ENCODE measurements around the gene VPS37C.
"Not testable (repeated sequence)": the region's sequence is repeated elsewhere in the genome, so short reads cannot be mapped to it uniquely, and the experiment has no call there.

The VPS37C gene

DNA sequence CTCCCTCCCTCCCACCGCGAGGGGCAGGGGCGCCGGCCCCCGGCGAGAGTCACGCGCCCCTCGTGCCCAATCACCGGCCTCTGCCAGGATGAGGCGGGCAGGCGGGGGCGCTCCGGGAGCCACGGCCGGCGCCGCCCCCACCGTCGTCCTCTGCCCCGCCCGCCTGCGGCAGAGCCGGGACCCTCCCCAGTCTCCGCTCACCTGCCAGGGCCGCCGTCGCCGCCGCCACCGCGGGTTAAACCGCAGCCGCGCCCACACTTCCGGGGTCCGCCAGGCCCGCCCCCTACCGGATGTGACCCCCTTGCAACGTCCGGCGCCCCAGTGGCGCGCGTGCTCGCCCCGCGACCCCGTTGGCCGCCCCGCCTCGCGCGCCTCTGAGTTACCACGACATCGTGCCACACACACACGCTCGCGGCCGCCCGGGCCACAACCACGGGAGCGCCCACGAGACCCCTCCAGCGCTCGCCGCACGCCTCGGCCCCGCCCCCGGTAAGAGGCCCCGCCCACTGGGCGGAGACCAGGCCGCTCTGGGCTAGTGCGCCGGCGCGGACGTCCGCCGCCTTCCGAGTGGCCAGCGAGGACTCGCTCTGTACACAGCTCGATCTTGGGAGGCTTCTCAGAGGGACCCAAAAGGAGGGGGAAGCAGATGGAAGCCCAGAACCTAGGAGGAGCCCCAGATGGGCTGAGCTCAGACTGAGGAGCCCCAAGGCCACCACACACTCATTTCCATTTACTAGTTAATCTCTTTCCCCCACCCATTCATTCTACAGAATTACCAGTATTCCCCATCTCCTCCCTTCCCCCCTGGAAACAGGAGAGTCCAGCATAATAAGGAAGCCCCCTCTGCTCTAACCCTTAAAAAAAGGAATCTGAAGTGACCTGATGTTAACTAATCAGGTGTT lies at the start of gene VPS37C:
TSS of gene VPS37C (minus strand) at position 237 of the 902 bp plus-strand sequence. CDS start 22,597 bp downstream, outside the sequence.
- H3K9me3 ChIP-seq (ENCODE audit: severe bottlenecking), result no peaks in the 10 kb centered on the region
- H3K36me3 ChIP-seq (ENCODE audit: low read depth), result peaks cover 9% of the 10 kb centered on the region; the same call in 1 of the 2 replicates
- TF ChIP-seq, protein P1, sequence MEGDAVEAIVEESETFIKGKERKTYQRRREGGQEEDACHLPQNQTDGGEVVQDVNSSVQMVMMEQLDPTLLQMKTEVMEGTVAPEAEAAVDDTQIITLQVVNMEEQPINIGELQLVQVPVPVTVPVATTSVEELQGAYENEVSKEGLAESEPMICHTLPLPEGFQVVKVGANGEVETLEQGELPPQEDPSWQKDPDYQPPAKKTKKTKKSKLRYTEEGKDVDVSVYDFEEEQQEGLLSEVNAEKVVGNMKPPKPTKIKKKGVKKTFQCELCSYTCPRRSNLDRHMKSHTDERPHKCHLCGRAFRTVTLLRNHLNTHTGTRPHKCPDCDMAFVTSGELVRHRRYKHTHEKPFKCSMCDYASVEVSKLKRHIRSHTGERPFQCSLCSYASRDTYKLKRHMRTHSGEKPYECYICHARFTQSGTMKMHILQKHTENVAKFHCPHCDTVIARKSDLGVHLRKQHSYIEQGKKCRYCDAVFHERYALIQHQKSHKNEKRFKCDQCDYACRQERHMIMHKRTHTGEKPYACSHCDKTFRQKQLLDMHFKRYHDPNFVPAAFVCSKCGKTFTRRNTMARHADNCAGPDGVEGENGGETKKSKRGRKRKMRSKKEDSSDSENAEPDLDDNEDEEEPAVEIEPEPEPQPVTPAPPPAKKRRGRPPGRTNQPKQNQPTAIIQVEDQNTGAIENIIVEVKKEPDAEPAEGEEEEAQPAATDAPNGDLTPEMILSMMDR (IDR thresholded peaks at IDR 0.05; ENCODE audit: poor library complexity, severe bottlenecking), result no peak
- peak within 1 kb of the TSS; percentile 64 for H3K4me3 ChIP-seq (ENCODE audit: severe bottlenecking)
- H3K27me3 ChIP-seq (ENCODE audit: insufficient read depth, poor library complexity, severe bottlenecking), result no peaks in the 10 kb centered on the region
- peak; percentile 82 for ATAC-seq (ENCODE audit: low read depth)
- peak; percentile 87 for DNase-seq (ENCODE audit: low spot score)
- peak within 1 kb of the TSS; percentile 80 for H3K27ac ChIP-seq (ENCODE audit: poor library complexity, severe bottlenecking)
- peaks cover 22% of the 10 kb centered on the region for H3K4me1 ChIP-seq (ENCODE audit: insufficient read depth, poor library complexity, severe bottlenecking)

DNA sequence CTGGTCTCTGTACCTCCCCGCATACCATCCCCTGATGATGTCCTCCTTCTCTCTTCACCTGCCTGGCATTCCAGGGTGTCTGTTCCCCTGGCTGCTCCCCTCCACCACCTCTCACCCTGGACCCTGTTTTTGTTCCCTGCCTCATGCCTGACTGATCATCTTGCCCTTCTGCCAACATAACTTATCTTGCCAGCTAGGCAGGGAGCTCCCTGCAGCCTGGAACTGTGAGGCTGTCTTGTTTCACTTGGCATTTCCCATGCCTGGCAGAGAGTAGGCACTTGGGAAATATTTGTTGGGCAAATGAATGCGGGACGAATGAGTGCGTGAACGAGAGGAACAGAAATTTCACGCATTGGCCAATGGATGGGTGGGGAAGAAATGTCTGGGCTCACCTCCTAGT lies 49.4 kb upstream of the VPS37C start:
- not testable (repeated sequence) for H3K4me1 ChIP-seq (ENCODE audit: insufficient read depth, poor library complexity, severe bottlenecking); DNase-seq (ENCODE audit: low spot score); H3K9me3 ChIP-seq (ENCODE audit: severe bottlenecking); H3K36me3 ChIP-seq (ENCODE audit: low read depth); ATAC-seq (ENCODE audit: low read depth); H3K27me3 ChIP-seq (ENCODE audit: insufficient read depth, poor library complexity, severe bottlenecking); H3K4me3 ChIP-seq (ENCODE audit: severe bottlenecking); H3K27ac ChIP-seq (ENCODE audit: poor library complexity, severe bottlenecking)

DNA sequence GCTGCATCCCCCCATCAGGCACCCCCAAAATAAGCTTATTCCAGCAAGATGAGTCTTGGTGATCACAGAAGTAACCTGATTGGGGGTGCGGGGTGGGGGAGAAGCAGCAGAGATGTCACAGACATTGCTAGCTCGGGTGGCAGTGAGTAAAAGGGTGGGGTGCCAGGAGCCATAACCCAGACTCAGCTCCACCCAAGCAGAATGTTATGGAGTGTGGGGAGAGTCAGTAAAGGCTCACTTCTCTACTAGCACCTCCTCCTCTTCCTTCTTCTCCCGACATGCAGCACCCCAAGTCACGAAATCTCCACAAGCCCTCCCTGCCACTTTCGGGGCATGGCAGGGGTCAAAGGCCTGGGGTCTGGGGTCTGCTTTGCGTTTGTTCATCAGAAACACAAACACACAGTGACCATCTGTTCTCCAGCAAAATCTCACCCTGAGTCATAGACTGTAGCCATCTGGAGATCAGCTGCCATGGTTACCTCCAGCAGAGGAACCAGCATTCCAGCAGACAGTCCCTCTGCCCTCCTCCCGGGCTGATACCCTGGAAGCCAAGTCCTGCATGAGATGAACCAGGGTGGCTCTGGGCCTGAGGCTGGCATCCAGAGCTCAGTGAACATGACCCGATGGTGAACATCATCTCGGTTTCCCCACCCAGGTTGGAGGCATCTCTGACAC lies 46.5 kb upstream of the VPS37C start:
- not testable (repeated sequence) for H3K4me3 ChIP-seq (ENCODE audit: severe bottlenecking); H3K36me3 ChIP-seq (ENCODE audit: low read depth); ATAC-seq (ENCODE audit: low read depth); H3K27me3 ChIP-seq (ENCODE audit: insufficient read depth, poor library complexity, severe bottlenecking); DNase-seq (ENCODE audit: low spot score); H3K9me3 ChIP-seq (ENCODE audit: severe bottlenecking); H3K27ac ChIP-seq (ENCODE audit: poor library complexity, severe bottlenecking); H3K4me1 ChIP-seq (ENCODE audit: insufficient read depth, poor library complexity, severe bottlenecking)

DNA sequence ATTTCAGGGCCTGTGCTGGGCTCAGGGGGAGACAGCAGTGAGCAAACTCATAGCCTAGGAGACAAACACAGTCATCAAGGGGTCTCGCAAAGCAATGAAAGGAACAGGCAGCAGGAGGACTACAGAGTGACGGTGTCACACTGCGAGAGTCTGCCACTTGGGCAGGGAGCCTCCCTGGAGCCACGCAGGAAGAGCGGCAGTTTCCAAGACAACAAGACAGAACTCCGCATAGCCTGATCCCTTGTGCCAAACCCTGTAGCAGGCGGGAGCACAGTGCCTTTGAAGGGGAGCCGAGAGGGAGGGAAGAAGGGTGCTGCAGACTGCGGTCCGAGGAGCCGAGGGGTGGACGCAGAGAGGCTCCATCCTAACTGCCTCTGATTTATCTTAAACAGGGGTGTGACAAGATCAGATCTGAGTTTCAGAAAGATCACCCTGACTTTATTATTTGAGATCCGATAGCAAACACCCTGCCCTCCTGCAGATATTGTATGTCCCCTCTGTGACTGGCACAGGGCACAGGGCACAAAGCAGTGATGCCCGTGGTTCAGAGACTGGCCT lies 43.4 kb upstream of the VPS37C start:
- not testable (repeated sequence) for H3K4me1 ChIP-seq (ENCODE audit: insufficient read depth, poor library complexity, severe bottlenecking); H3K4me3 ChIP-seq (ENCODE audit: severe bottlenecking); H3K9me3 ChIP-seq (ENCODE audit: severe bottlenecking); DNase-seq (ENCODE audit: low spot score); H3K27me3 ChIP-seq (ENCODE audit: insufficient read depth, poor library complexity, severe bottlenecking); ATAC-seq (ENCODE audit: low read depth); H3K36me3 ChIP-seq (ENCODE audit: low read depth); H3K27ac ChIP-seq (ENCODE audit: poor library complexity, severe bottlenecking)

DNA sequence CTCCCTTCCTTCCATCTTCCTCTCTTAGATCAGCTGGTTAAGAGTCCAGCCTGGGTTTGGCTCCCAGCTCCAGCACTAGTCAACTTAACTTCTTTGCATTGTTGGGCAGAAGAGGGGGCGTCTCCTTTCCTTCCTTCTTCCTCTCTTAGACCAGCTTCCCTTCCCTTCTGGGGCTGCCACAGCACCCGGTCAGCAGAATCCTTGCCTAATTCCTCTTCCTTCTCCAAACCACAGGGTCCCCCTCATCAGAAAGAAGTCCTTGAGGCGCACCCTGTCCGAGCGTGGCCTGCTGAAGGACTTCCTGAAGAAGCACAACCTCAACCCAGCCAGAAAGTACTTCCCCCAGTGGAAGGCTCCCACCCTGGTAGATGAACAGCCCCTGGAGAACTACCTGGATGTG lies 42.6 kb upstream of the VPS37C start:
- DNase-seq (ENCODE audit: low spot score); H3K27me3 ChIP-seq (ENCODE audit: insufficient read depth, poor library complexity, severe bottlenecking); H3K4me1 ChIP-seq (ENCODE audit: insufficient read depth, poor library complexity, severe bottlenecking); H3K27ac ChIP-seq (ENCODE audit: poor library complexity, severe bottlenecking); H3K9me3 ChIP-seq (ENCODE audit: severe bottlenecking); H3K4me3 ChIP-seq (ENCODE audit: severe bottlenecking); H3K36me3 ChIP-seq (ENCODE audit: low read depth); ATAC-seq (ENCODE audit: low read depth): not testable (repeated sequence)

DNA sequence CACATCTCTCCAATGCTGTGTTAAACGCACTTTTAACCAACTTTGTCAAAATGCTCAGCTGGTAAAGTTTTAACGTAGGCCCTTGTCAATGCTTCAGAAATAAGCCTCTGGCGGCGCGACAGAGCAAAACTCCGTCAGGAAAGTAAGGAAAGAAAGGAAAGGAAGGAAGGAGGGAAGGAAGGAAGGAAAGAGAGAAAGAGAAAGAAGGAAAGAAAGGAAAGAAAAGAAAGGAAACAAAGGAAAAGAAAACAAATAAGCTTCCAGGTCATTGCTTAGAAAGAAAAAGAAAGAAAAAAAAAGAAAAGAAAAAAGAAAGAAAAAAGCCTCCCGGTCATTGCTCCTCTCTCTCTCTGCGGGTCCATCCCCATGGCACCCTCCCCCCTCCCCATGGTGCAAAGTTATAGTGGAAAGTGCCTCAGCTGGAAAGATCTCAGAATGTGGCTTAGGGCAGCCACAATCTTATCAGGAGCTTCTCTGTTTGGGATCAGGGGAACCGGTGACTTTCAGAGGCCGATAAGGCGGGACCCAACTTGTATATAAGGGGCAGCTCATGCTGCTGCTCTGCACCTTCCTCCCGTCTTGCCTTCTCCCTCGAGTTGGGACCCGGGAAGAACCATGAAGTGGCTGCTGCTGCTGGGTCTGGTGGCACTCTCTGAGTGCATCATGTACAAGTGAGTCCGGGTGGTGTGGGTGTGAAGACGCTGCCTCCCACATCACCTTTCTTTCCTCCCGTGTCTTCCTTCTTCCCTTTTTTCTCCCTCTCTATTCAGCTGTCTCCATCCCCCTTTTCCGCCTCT lies 41.9 kb upstream of the VPS37C start, which contains the start of gene PGA3:
TSS of gene PGA3 (plus strand) at position 566 of the 797 bp plus-strand sequence. CDS start at position 616, 50 bp downstream.
- not testable (repeated sequence) for H3K9me3 ChIP-seq (ENCODE audit: severe bottlenecking); H3K36me3 ChIP-seq (ENCODE audit: low read depth); H3K27me3 ChIP-seq (ENCODE audit: insufficient read depth, poor library complexity, severe bottlenecking); H3K4me1 ChIP-seq (ENCODE audit: insufficient read depth, poor library complexity, severe bottlenecking); ATAC-seq (ENCODE audit: low read depth); DNase-seq (ENCODE audit: low spot score); H3K27ac ChIP-seq (ENCODE audit: poor library complexity, severe bottlenecking); H3K4me3 ChIP-seq (ENCODE audit: severe bottlenecking)

All from RWPE2 (cell line).